HepG2 (cell line): ENCODE data around the gene LAMA5. TPM values are rescaled to one million over a fixed set of nuclear protein-coding genes. Genes with fewer than 3 reads are reported as not detected.

ENCODE experiments used
- ATF7-NPFF ChIP-seq: sonication (generic); formaldehyde crosslinking; IDR thresholded peaks from 2 replicates; pipeline ENCODE4 v1.8.1; 2023; ENCODE audit warnings: mild to moderate bottlenecking, low read depth, missing genetic modification reagents, moderate library complexity
- CBX2 ChIP-seq, 2 experiments: fragments of 200-600 bp in 1 of 2; sonication (generic); formaldehyde crosslinking in 1 of 2; IDR thresholded peaks; 2 replicates each; pipeline versions ENCODE4 v1.7.0 to v1.8.1; 2018 to 2022; ENCODE audit warnings: low read depth in 2 of 2, low read length in 1 of 2, mild to moderate bottlenecking in 1 of 2, missing genetic modification reagents in 1 of 2
- CCDC6 ChIP-seq: sonication (generic); formaldehyde crosslinking; IDR thresholded peaks from 2 replicates; pipeline ENCODE4 v1.8.1; 2022; ENCODE audit warnings: mild to moderate bottlenecking, missing genetic modification reagents, moderate library complexity
- CERS6 ChIP-seq: sonication (generic); formaldehyde crosslinking; IDR thresholded peaks from 2 replicates; pipeline ENCODE4 v1.5.0; 2020; ENCODE audit warnings: missing genetic modification reagents
- CREM ChIP-seq, 2 experiments: sonication (generic) in 1 of 2; formaldehyde crosslinking in 1 of 2; IDR thresholded peaks; 2 replicates each; pipeline versions ENCODE4 v1.4.0 to v1.6.1; 2016 to 2020; ENCODE audit warnings: antibody characterized with exemption in 1 of 2, mild to moderate bottlenecking in 1 of 2, missing genetic modification reagents in 1 of 2
- DR1 ChIP-seq: sonication (generic); formaldehyde crosslinking; IDR thresholded peaks from 2 replicates; pipeline ENCODE4 v1.8.0; 2021; ENCODE audit warnings: mild to moderate bottlenecking, missing genetic modification reagents, inconsistent platforms
- GATAD2A ChIP-seq: IDR thresholded peaks from 2 replicates; pipeline ENCODE4 v1.6.1; 2016
- GPN1 ChIP-seq: sonication (generic); formaldehyde crosslinking; IDR thresholded peaks from 2 replicates; pipeline ENCODE4 v1.5.1; 2020; ENCODE audit warnings: missing genetic modification reagents, borderline replicate concordance
- HOXA5 ChIP-seq: sonication (generic); formaldehyde crosslinking; IDR thresholded peaks from 2 replicates; pipeline ENCODE4 v1.4.0; 2020; ENCODE audit warnings: missing genetic modification reagents
- MZF1 ChIP-seq: sonication (generic); formaldehyde crosslinking; IDR thresholded peaks from 2 replicates; pipeline ENCODE4 v1.8.1; 2023; ENCODE audit warnings: mild to moderate bottlenecking, missing genetic modification reagents, borderline replicate concordance
- NCOR1 ChIP-seq: fragments of 200-600 bp; sonication (generic); IDR thresholded peaks from 2 replicates; pipeline ENCODE4 v1.7.0; 2017; ENCODE audit warnings: antibody characterized with exemption, low read length, borderline replicate concordance
- NFIC ChIP-seq: IDR thresholded peaks from 2 replicates; pipeline ENCODE4 v1.6.1; 2012; ENCODE audit warnings: mild to moderate bottlenecking, low read length, inconsistent platforms
- NR2F2 ChIP-seq: IDR thresholded peaks from 2 replicates; pipeline ENCODE4 v1.6.1; 2012; ENCODE audit warnings: low read depth, inconsistent platforms, borderline replicate concordance
- POLR2A ChIP-seq, 2 experiments: IDR thresholded peaks; 2 replicates each; pipeline ENCODE4 v1.6.1; 2011; ENCODE audit warnings: low read depth in 2 of 2, low read length in 2 of 2, mild to moderate bottlenecking in 1 of 2, moderate library complexity in 1 of 2; ENCODE audit not compliant: insufficient read depth in 1 of 2
- TMF1 ChIP-seq: sonication (generic); formaldehyde crosslinking; IDR thresholded peaks from 2 replicates; pipeline ENCODE4 v1.8.1; 2022; ENCODE audit warnings: low read depth, missing genetic modification reagents
- WIZ ChIP-seq: sonication (generic); formaldehyde crosslinking; IDR thresholded peaks from 2 replicates; pipeline ENCODE4 v1.5.1; 2020; ENCODE audit warnings: mild to moderate bottlenecking, missing genetic modification reagents
- XBP1 ChIP-seq: sonication (generic); formaldehyde crosslinking; IDR thresholded peaks from 2 replicates; pipeline ENCODE4 v1.5.0; 2020; ENCODE audit warnings: missing genetic modification reagents
- ZMYM2 ChIP-seq: sonication (generic); formaldehyde crosslinking; IDR thresholded peaks from 2 replicates; pipeline ENCODE4 v1.8.0; 2022; ENCODE audit warnings: mild to moderate bottlenecking, missing genetic modification reagents
- ZNF180 ChIP-seq: sonication (generic); formaldehyde crosslinking; IDR thresholded peaks from 2 replicates; pipeline ENCODE4 v1.4.0; 2020; ENCODE audit warnings: low read depth, missing genetic modification reagents, borderline replicate concordance
- ZNF205 ChIP-seq: IDR thresholded peaks from 2 replicates; pipeline ENCODE4 v1.6.1; 2018; ENCODE audit warnings: missing biosample characterization, missing genetic modification reagents
- ZNF232 ChIP-seq: sonication (generic); formaldehyde crosslinking; IDR thresholded peaks from 2 replicates; pipeline ENCODE4 v1.4.0; 2020; ENCODE audit warnings: missing genetic modification reagents, borderline replicate concordance
- ZNF274 ChIP-seq: sonication (generic); formaldehyde crosslinking; IDR thresholded peaks from 2 replicates; pipeline ENCODE4 v1.5.1; 2020; ENCODE audit warnings: mild to moderate bottlenecking, missing genetic modification reagents
- ZNF30 ChIP-seq: sonication (generic); formaldehyde crosslinking; IDR thresholded peaks from 2 replicates; pipeline ENCODE4 v1.5.0; 2020; ENCODE audit warnings: mild to moderate bottlenecking, missing genetic modification reagents
- ZNF317 ChIP-seq: sonication (generic); formaldehyde crosslinking; IDR thresholded peaks from 2 replicates; pipeline ENCODE4 v1.5.0; 2020; ENCODE audit warnings: mild to moderate bottlenecking, missing genetic modification reagents
- ZNF33A ChIP-seq: sonication (generic); formaldehyde crosslinking; IDR thresholded peaks from 2 replicates; pipeline ENCODE4 v1.5.1; 2020; ENCODE audit warnings: missing genetic modification reagents, mild to moderate bottlenecking, moderate library complexity, borderline replicate concordance
- ZNF557 ChIP-seq: sonication (generic); formaldehyde crosslinking; IDR thresholded peaks from 2 replicates; pipeline ENCODE4 v1.4.0; 2020; ENCODE audit warnings: missing genetic modification reagents
- ZNF629 ChIP-seq: sonication (generic); formaldehyde crosslinking; conservative IDR thresholded peaks from 2 replicates; pipeline ENCODE4 v1.5.0; 2020; ENCODE audit warnings: missing genetic modification reagents
- ZNF775 ChIP-seq: sonication (generic); formaldehyde crosslinking; IDR thresholded peaks from 2 replicates; pipeline ENCODE4 v1.4.0; 2020; ENCODE audit warnings: missing genetic modification reagents, mild to moderate bottlenecking, moderate library complexity, borderline replicate concordance
- polyA plus RNA-seq, 8 experiments: library from polyadenylated mRNA; depleted of rRNA in 3 of 8; stranded (reverse) in 7 of 8; unstranded in 1 of 8; fragments of >200 nt; fragmentation: Illumina TruSeq in 4 of 8; extraction: Trizol in 4 of 8; gene quantifications; 2 replicates each; pipeline versions ENCODE4 v1.2.1 to v1.2.3, GENCODE V29; 2011 to 2016; ENCODE audit warnings: low read depth in 4 of 8, missing spikeins in 1 of 8, mixed read lengths in 1 of 8; ENCODE audit not compliant: insufficient read depth in 1 of 8
- total RNA-seq, 5 experiments: library from RNA; depleted of rRNA; stranded (reverse); fragments of >200 nt; fragmentation: Illumina TruSeq; extraction: Trizol; gene quantifications; 2 replicates each; pipeline ENCODE4 v1.2.3, GENCODE V29; 2016; ENCODE audit warnings: low read depth in 1 of 5
- TF ChIP-seq, protein P1 (sequence below): sonication (generic); formaldehyde crosslinking; IDR thresholded peaks from 2 replicates; pipeline ENCODE4 v1.4.0; 2020; ENCODE audit warnings: missing genetic modification reagents

Gene LAMA5
- total and polyA plus RNA-seq, 2 of the 13 experiments (the other 11 are each of a cell fraction or from before 2014, with no cell fraction given): 21.0 to 44.7 TPM

GRCh38 chr20:62386383-62387218, 19.5 kb upstream of the LAMA5 start, which contains the start of gene RPS21 (continued):
- TF ChIP-seq, protein P1, sequence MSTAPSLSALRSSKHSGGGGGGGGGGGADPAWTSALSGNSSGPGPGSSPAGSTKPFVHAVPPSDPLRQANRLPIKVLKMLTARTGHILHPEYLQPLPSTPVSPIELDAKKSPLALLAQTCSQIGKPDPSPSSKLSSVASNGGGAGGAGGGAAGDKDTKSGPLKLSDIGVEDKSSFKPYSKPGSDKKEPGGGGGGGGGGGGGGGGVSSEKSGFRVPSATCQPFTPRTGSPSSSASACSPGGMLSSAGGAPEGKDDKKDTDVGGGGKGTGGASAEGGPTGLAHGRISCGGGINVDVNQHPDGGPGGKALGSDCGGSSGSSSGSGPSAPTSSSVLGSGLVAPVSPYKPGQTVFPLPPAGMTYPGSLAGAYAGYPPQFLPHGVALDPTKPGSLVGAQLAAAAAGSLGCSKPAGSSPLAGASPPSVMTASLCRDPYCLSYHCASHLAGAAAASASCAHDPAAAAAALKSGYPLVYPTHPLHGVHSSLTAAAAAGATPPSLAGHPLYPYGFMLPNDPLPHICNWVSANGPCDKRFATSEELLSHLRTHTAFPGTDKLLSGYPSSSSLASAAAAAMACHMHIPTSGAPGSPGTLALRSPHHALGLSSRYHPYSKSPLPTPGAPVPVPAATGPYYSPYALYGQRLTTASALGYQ: peak; percentile 56; the same call in 1 of the 2 replicates
- peak; percentile 92 to 94 for TF ChIP-seq POLR2A (IDR thresholded peaks at IDR 0.05; ENCODE audit: insufficient read depth in 1 of 2, low read depth in 2 of 2, low read length in 2 of 2)
- no peak for TF ChIP-seq ZNF33A (CRISPR knock-in tag)
- peak; percentile 85; the same call in 1 of the 2 replicates for TF ChIP-seq ATF7-NPFF
- peak; percentile 44; the same call in 1 of the 2 replicates for TF ChIP-seq ZNF629 (CRISPR knock-in tag)
- TF ChIP-seq DR1: peak; percentile 94
- TF ChIP-seq NFIC: no peak
- TF ChIP-seq TMF1 (CRISPR knock-in tag): peak; percentile 22; the same call in 1 of the 2 replicates
- TF ChIP-seq ZNF274 (CRISPR knock-in tag): no peak
- peak; percentile 89; the same call in 1 of the 2 replicates for TF ChIP-seq GPN1 (CRISPR knock-in tag)
- peak; percentile 74; the same call in 1 of the 2 replicates for TF ChIP-seq ZMYM2 (CRISPR knock-in tag)
- TF ChIP-seq ZNF775 (CRISPR knock-in tag): peak; percentile 84; the same call in 1 of the 2 replicates
- peak; percentile 78; the same call in 1 of the 2 replicates for TF ChIP-seq CREM (IDR thresholded peaks at IDR 0.05)
- peak; percentile 66; the same call in 1 of the 2 replicates for TF ChIP-seq CREM (CRISPR knock-in tag; IDR thresholded peaks at IDR 0.05)
- no peak for TF ChIP-seq NCOR1
- peak; percentile 73 for TF ChIP-seq HOXA5 (CRISPR knock-in tag)
- peak; percentile 70 for TF ChIP-seq GATAD2A (CRISPR knock-in tag)
- peak; percentile 82 for TF ChIP-seq ZNF205
- peak; percentile 57 for TF ChIP-seq CCDC6 (CRISPR knock-in tag)
- peak; percentile 90 for TF ChIP-seq ZNF232 (CRISPR knock-in tag)
- no peak; the same call in 1 of the 2 replicates for TF ChIP-seq NR2F2
- no peak; the same call in 1 of the 2 replicates for TF ChIP-seq ZNF557 (CRISPR knock-in tag)
- TF ChIP-seq WIZ (CRISPR knock-in tag): 0 out of 2 replicates have a peak, but pooled peaks have one; percentile 17
- TF ChIP-seq CERS6 (CRISPR knock-in tag): peak; percentile 51; the same call in 1 of the 2 replicates
- TF ChIP-seq ZNF30 (CRISPR knock-in tag): no peak
- 0 out of 2 replicates have a peak, but pooled peaks have one; percentile 52 for TF ChIP-seq MZF1
- TF ChIP-seq ZNF317: peak; percentile 73
- TF ChIP-seq ZNF180 (CRISPR knock-in tag): 0 out of 2 replicates have a peak, but pooled peaks have one; percentile 78
- TF ChIP-seq CBX2 (IDR thresholded peaks at IDR 0.05; ENCODE audit: low read depth, low read length): no peak
- no peak for TF ChIP-seq CBX2 (CRISPR knock-in tag; IDR thresholded peaks at IDR 0.05; ENCODE audit: low read depth)
- no peak for TF ChIP-seq XBP1 (CRISPR knock-in tag)
